Stimulated activated CD8-positive, alpha-beta memory T cell treated with anti-CD3 and anti-CD28 coated beads, Interleukin-15, amount 100 ng/mL, for 48 hours (primary cell): Measurements from ENCODE around the gene POLR2M.

ENCODE experiments used
- DNase-seq, 2 donors: peaks; one replicate each; pipeline ENCODE4 v3.0.0-alpha.2; 2020; ENCODE audit warnings: low read depth in 2 of 2

The POLR2M gene

DNA sequence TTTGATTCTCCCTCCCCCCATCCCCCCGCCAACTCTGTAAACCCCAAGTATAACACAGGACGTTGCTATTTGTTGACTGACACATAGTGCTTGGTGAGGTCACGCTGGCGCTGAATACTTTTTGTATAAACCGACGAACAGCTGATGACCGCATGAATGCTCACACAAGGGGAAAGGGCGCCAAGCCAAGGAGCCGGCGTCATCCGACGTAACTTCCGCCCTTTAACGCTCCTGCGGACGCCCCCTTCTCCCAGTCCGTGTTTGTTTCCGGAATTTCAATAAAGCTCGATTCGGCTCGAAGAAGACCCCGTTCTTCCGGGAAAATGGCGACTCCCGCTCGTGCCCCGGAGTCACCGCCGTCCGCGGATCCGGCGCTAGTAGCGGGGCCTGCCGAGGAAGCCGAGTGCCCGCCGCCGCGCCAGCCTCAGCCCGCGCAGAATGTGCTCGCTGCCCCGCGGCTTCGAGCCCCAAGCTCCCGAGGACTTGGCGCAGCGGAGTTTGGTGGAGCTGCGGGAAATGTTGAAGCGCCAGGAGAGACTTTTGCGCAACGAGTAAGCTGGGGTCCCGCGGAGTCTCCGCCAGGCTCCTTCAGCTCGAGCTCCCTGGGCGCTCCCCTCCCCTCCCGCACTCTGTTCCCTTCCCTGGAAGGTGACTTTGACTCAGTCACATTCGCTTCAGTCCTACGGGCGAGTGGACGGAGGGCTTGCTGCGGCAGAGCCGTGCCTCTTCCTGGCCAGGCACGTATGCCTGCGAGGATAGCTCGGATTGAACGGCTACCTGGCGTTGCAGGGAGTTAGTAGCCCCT is at the start of gene POLR2M:
Gene POLR2M, plus strand, starts transcription at position 310 of the 805 bp plus-strand sequence. Its CDS starts 129 bp downstream, at position 439.
- DNase-seq = peak; percentile 80 to 84

DNA sequence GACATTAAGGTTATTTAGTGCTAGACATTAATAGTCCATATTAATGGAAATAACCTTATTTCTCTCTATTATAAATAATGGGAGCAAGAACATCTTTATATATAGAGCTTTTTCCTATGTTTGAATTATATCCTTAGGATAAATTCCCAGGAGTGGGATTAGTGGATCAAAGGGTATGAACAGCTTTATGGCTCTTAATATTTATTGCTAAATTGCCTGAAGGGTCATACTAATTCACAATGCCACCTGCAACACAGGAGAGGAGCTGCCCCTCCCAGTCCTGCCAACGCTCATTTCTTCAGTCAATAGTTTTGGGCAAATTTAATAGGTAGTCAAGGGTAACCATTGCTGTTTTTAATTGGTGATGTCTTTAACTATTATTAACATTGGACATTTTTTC is 48.9 kb upstream of the POLR2M start:
- no peak for DNase-seq

DNA sequence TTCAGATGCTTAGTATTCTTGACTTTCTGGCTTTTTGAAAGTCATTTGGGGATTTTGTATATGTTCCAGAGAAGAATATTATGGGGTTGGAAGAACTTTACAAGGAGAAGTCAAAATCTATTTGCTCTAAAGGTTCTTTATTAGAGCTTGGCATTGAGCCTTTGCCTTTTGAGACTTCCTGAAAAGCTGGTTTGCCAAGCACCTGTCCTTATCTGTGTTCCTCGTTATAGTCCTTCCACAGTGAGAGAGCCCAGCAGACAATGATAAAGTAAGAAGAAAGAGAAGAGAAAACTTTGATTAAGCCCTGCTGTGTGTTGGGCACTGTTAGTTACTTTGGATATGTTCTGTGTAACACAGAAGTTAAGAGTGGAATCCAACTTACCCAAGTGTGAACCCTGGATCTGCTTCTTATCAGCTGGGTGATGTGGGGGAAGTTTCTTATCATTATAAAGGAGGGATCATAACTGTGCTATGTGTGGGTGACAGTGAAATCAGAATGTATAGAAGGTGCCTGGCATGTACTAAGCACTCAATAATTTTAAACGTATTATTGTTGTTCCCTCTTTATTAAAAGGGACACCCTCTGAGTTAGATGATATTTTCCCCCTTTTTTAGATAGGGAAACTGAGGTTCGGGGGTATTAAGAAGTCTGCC is 44.3 kb upstream of the POLR2M start:
- no peak for DNase-seq

DNA sequence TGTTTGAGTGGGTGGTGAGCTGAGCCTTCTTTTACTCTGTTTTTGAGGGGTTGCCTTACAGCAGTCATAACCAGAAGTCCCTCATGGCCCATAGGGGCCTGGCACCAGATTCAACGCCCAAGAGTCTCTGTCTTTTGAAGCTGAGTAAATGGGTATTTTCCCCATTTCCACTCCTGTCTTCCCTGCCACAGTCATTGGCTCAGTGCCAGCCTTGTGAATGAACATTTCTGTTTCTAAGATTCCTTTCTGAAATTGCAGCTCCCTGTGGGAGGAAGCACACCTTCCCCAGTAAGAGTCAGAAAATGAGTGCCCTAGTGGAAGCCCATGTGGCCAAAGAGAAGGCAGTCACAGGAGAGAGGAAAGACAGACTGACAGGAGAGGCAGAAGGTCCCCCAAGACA is 43.7 kb upstream of the POLR2M start:
- no peak for DNase-seq

DNA sequence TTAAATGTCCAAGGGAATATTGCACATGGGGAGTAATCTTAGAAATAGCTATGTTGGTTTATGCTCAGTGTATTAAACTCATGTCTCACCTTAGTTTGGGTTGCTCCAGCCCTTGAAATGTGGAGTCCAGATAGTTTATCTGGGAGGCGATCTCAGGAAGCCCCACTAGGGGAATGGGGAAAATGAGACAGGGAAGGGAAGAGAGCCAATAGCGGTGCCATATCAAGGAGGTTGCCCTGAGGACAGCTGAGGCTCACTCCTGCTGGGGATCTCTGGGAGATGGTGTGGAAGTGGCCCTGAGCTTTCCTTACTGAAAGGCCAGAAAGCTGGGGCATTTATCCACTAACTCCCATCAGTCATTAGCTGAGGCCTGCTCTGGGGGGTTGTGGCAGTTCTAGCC is 43.3 kb upstream of the POLR2M start:
- DNase-seq = no peak

DNA sequence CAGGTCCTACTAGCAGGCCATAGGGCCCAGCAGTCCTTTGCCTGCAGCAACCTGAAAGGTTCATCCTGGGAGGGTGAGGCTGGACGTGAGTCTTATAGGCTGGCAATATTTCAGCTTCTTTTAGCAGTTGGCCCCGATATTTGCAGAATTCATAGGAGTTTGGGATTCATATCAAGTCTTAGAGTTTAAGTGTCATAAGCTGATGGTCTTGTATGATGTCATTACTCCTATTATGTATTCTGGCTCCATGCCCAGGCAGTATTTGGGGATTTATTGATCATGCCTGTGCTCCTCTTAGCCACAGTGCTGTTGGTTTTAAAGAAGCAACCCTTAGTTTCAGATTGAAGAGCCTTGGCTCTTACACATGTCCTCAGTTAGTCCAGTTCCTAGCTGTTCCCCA is 41.3 kb upstream of the POLR2M start:
- DNase-seq = no peak

DNA sequence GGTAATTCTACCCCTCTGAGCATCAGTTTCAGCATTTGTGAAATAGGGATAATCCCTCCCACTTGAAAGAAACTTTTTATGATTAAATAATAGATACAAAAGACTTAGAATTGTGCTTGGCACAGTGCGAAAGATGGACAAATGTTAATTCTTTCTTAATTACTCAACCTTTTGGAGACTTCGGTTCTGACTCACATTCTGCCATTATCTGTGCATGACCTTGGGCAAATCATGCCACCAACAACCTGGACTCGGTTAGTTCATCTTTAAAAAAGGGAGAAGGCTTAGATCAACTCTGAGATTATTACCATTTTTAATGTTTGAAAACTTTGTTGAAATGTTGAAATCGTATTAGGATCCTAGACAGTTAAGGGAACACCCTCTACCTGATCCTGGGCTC is 40.6 kb upstream of the POLR2M start:
- DNase-seq = no peak

DNA sequence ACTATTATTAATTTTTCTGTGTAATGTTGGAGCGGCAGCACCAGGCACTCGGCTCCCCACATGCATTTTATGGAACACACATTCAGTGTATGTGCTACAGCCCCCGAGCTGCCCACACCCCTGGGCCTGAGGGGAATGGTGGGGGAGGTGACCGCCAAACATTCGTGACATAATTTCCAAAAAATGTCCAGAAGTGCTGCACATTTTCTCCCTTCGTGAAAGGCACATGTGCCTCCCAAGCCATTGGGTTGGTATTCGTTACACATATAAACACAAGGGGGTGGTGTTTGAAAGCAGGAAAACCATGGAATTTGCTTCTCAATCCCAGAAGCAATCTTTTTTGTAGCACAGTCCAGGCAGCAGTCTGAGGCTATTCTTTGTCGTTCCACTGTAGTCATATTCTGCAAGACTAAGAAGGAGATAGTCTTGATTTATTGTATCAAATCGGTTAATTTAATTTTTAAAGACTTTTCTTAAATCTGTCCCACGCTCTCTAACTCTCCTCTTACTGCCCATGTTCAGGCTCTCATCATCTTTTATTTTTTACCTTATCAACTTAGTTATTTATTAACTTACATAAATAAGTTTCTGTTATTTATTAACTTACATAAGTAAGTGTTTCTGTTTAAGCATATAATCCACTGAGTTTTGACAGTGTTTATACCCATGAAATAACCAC is 39.2 kb upstream of the POLR2M start:
- no peak for DNase-seq

DNA sequence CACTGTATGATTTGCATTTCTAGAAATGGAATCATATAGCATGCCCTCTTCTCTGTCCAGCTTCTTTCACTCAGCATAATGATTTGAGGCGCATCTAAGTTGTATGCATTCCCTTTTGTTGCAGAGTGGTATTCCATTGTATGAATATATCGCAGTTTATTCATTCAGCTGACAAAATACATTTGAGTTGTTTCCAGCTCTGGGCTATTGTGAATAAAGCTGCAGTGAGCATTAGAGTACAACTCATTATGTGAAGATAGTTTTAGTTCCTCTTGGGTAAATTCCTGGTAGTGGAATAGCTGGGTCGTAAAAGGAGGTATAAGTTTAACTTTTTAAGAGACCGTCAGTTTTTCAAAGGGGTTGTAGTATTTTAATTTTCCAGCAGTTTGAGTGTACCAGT is 38.5 kb upstream of the POLR2M start:
- DNase-seq = no peak

DNA sequence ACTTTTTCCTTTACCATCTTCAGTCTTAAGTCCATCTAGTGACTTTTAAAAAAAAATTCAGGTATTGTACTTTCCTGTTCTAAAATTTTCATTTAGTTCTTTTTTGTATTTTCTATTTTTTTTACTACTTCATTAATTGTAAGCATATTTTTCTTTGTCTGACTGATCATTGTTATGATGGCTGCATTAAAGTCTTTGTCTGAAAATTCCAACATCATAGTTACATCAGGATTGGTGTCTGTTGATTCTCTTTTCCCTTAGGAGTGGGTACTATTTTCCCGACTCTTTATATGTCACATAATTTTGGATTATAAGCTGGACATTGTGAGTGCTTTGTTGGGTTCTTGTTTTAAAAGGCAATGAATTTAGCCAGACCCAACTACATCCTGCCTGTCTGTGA is 34.9 kb upstream of the POLR2M start:
- no peak for DNase-seq

DNA sequence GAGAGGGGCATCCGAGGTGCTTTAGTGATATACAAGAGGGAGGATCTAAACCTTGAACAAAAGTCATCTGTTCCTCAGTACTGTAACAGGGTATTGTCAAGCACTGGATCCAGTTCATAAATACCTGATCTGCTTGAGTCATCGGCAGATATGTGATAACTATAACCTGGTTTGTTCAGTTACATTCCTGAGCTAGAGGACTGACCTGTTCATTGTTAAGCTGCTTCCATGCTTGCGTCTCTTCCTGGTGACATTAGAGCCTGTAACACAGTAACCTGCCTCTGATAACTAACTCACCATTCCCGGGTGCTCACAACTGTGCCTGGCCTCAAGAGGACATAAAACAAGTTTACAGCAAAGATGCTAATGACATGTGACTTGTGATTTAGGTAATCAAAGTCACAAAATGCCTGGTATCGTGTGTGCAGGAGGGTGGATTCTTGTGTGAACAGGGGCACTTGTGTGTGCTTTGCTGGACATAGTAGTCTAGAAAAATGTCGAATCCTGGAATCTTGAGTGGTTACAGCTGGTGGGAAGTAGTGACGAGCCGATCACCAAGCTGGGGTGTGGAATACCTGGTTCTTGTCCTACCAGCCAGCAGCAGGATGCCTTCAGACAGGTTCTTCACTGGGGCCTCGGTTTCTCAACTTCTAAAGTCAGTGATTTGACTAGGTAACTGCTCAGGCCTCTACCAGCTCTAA is 30.9 kb upstream of the POLR2M start:
- DNase-seq = no peak

DNA sequence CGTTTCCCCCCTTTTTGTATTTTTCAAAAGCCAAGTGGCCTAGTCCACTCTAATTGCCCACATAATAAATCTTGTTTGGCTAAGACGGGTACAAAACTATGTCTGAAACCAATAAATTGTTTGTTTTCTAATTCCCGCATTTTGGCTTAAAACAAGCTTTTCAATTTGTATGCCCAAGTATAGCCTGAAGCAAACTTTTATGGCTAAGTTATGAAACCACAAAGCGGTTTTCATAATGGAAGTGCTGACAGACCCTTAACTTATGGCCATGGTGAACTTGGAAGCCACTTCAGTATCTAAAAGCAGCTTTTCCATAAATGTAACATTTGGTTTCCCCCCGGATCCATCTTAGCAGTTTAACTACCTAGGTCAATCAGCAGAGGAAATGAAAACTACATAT is 29.9 kb upstream of the POLR2M start:
- DNase-seq = no peak

DNA sequence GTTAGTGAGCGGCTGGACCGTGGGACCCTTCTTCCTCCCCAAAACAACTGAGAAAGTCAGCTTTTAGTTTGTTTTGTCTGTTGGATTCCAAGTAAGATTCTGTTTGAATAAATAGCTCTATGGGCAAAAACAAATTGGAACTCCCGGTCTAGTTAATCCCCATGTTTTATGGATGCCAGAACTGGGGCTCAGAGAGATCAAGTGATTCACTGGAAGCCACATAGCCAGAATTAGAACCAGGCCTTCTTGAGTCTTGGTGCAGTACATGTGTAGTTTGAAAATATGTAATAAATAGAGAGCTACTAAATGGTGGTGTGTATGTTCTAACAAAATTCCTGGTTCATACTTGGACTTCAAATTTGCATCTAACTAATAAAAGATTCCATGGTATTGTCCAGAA is 29.3 kb upstream of the POLR2M start:
- no peak for DNase-seq

DNA sequence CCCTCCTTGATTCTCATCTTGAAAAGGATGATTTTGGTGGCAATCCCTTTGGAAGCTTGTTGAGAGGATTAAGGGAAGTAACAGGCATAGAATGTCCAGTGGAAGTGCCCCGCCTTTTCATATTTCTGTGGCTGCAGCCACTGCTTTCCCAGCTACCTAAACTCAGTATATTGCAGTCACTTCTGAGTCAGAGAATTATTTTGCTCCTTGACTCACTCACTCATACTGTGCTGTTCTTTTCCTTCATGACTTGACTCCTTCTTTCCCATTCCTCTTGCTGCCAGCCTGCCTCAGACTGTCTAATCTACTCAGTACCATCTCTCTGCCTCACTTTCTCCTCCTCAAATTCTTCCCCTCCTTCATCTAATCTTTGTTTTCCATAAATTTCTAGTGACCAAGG is 26.5 kb upstream of the POLR2M start:
- no peak for DNase-seq

DNA sequence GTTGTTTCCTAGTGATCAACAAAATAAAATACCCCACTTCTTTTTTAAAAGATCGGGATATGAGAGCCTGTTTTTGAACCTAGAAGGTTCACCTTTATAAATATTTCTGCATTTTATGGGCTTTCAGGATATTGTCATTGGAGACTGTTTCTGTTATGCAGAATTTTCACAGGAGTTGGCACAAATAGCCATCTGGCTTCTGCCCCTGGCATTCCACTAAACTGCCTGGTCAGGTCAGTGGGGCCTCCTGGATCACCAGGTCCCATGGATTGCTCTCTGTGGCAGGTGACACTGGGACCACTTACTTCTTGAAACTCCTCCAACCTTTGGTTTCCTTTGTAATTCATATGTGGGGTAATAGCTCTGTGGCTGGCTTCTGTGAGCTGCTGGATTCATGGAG is 25.5 kb upstream of the POLR2M start:
- DNase-seq = no peak

DNA sequence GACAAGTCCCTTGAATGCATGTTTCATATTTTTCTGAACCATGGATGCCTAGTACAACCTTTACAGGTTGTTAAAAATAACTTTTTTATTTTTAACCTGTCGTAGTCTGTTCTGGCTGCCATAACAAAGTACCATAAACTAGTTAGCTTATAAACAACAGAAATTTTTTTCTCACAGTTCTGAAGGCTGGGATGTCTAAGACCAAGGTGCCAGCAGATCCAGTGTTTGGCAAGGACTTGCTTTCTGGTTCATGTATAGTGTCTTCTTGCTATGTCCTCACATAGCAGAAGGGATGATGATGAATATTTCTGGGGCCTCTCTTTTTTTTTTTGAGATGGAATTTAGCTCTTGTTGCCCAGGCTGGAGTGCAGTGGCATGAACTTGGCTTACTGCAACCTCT is 23.0 kb upstream of the POLR2M start:
- DNase-seq = no peak

DNA sequence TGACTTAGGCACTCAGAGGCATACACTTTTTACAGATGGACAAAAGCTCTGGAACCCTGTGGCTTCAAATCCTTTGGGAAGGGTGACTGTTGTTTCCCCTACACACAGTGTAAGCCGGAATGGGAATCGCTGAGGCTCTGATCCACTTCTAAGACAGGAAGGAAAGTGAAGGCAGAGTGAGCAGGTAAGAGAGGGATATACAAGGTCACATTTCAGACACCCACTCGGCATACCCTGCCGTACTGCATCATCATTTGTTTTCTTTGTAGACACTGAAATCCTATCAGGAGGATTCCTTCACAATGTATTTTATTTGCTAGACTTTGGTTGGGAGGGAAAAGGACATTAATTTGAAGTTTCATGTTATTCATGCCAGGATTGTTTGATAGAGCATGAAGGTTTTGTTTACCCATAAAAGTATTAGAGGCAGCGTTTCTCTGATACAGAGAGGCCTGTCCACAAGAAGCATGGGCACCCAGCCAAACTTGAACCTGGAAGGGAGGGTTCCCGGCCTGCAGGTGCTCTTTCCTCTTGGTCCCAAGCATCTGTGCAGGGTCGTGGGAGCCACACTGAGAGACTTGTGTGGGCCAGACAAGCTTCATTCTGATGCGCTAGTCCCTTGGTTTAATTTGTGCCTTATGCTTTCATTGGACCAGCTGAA is 21.9 kb upstream of the POLR2M start:
- no peak for DNase-seq

DNA sequence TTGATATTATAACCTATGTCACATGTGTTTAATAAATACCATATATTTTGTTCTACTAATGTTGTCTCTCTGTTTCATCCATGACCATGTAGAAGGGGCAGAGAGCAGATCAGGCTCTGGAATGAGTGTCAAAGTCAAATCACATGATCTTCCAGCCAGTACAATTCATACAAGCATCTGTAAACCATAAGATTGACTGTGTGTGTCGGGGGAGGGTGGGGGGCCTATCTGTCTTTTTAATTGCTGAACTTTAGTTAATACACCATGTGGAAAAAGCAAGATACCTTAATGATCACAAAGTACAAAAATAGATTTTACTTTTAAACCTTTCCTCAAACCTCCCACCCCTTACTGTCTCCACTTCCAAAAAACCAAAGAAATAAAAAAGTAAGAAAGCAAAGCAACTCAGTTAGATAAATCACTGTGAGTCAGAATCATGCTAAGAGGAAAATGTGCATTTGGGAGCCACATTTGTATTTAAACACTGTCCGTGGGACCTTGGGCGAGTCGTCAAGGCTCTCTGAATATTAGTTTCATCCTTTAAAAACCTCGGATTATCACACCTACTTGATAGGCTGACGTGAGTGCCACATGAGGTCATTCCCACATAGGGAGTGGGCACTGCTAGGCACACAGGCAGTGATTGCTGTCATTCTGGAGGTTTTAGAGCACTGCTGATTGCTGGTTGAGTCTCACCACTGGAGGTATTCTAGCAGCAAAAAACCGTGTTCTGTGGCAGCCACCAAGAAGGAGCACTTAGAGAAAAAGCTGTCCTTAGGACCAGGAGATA is 21.0 kb upstream of the POLR2M start:
- no peak for DNase-seq

DNA sequence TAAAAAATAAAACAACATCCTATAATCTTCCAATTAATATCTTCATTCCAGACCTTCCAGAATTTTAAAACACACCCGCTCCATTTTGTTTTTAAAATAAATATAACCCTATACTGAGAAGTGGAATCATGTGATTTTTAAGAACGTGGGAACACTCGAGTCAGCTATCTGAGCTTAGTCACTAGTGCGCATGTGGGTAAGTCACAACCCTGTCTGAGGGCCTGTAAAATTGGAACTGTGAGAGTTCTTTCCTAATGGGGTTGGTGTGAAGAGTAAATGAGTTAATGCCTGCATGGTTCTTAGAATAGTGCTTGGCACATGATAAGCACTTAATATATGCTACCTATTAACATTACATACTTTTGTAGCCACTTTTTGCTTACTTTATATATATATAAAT is 19.9 kb upstream of the POLR2M start:
- no peak for DNase-seq

DNA sequence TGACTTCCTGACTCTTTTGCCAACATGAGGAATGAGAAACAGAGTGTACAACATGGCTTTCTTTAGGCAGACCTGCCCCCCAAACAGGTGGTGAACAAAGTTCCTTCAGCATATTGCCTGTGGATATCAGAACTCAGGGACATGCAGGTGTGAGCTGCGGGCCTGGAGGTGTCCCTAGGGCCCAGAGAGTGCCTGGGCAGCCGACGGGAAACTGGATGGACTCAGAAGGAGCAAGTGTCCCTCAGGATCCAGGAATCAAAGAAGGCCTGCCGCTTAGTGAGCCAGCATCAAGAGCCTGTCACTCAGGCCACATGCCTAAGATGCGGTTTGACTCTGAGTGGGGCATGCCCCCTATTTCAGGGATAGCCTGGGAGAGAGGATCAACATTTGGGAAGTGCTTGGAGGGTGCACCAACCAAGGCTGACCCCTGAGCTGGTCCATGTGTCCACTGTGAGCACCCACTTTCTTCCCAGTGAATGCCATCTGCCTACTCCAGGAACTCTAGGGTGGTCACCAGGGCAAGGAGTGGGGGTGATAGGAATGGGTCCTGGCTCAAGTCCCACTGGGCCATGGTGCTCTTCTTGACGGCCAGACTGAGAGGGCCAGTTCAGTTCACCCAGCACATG is 16.1 kb upstream of the POLR2M start:
- DNase-seq = no peak

DNA sequence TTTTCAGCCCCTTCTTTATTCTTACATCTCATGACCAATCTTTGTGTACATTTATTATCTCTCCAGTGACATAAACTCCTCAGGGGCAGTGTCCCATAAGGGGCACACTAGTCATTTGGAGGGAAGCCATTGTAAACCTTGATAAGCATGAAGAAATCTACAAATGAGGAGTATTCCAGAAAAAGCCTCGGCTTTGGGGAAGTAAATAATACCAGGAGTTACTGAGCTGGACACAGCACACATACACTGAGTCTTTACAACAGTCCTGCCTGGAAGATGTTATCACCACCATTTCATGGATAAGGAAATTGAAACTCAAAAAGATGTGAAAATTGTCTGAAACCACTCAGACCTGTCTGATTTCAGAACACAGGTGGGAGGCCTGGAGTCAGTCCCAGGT is 15.4 kb upstream of the POLR2M start:
- no peak for DNase-seq
